Upper lobe of right lung (tissue), 1 donor: ENCODE measurements around the gene RAB41. TPM values are rescaled to one million over a fixed set of nuclear protein-coding genes. Genes with fewer than 3 reads are reported as not detected.

Source experiments
- ATAC-seq: fragments of 200-7000 bp; cut with Tn5 transposase; one replicate; pipeline ENCODE4 v1.9.1; 2020; ENCODE audit warnings: mild to moderate bottlenecking, moderate library complexity
- DNase-seq: peaks from one replicate; pipeline ENCODE4 v3.0.0-alpha.2; 2020
- H3K27ac ChIP-seq: fragments of 200-600 bp; one replicate; pipeline ENCODE4 v1.8.0; 2022
- H3K27me3 ChIP-seq: fragments of 200-600 bp; one replicate; pipeline ENCODE4 v1.8.0; 2022; ENCODE audit warnings: mild to moderate bottlenecking
- H3K36me3 ChIP-seq: fragments of 200-600 bp; one replicate; pipeline ENCODE4 v1.8.0; 2022
- H3K4me1 ChIP-seq: fragments of 200-600 bp; one replicate; pipeline ENCODE4 v1.8.0; 2022
- H3K4me3 ChIP-seq: fragments of 200-600 bp; one replicate; pipeline ENCODE4 v1.8.0; 2022; ENCODE audit warnings: mild to moderate bottlenecking
- H3K9me3 ChIP-seq: fragments of 200-600 bp; one replicate; pipeline ENCODE4 v1.8.0; 2022
- CTCF ChIP-seq: fragments of 200-600 bp; IDR thresholded peaks from one replicate; pipeline ENCODE4 v1.8.0; 2022; ENCODE audit warnings: antibody characterized with exemption
- intact Hi-C: fragments of 100-400 bp; cut with DNase I; formaldehyde crosslinking; loops from one replicate; pipeline ENCODE4 v1.11.0; 2022
- total RNA-seq: library from RNA; stranded (reverse); fragmentation: NEBNext Ultra II Directional; extraction: Animal tissue kit (Norgen Biotek cat#: 25700); gene quantifications from one replicate; pipeline ENCODE4 v1.2.1, GENCODE V29; 2021
- donor health status: DM: no; HTN: yes; CAD: no; lungs with severe emphysema.

Gene RAB41
- total RNA-seq, 1 donor from 2014 or later: not detected

- no peak for ATAC-seq
- Histone ChIP-seq H3K36me3 (no peaks in the 10 kb centered on the region), H3K27me3 (no peaks in the 10 kb centered on the region), H3K27ac (no peak overlapping the region), H3K4me1 (no peaks in the 10 kb centered on the region), H3K4me3 (no peak overlapping the region), H3K9me3 (no peaks in the 10 kb centered on the region)
- no peak for DNase-seq
- intact Hi-C loops: no loop called here
- TF ChIP-seq CTCF: no peak
Observed at GRCh38 chrX:70247252-70247651, 34.7 kb upstream of the RAB41 start.

DNA sequence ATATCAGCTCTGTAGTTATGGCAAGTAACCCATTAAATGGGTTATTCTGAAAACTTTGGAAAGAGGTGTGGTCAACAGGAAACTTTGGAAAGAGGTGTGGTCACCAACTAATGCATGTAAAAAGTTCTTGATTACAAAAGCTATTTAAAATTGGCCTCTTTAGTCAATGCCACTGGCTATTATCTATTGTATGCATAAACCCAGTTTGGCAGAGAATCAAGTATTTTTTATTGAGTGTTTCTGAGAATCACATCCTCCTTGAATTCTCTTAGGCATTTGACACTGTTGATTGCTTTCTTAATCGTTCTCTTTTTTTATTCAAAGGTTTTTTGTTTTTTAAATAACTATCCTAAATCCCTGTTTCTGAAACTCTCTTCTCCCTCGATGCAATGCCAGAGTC, 29.5 kb upstream of the RAB41 start:
- no peak for DNase-seq
- Histone ChIP-seq H3K4me3 (no peak overlapping the region), H3K27ac (no peak overlapping the region), H3K36me3 (no peaks in the 10 kb centered on the region), H3K4me1 (no peaks in the 10 kb centered on the region), H3K27me3 (no peaks in the 10 kb centered on the region), H3K9me3 (no peaks in the 10 kb centered on the region)
- no peak for ATAC-seq
- intact Hi-C loops: no loop called here
- TF ChIP-seq CTCF: no peak

- Histone ChIP-seq H3K9me3 (no peaks in the 10 kb centered on the region), H3K27ac (no peak overlapping the region), H3K36me3 (no peaks in the 10 kb centered on the region), H3K4me3 (no peak overlapping the region), H3K27me3 (no peaks in the 10 kb centered on the region), H3K4me1 (no peaks in the 10 kb centered on the region)
- ATAC-seq (no peak), DNase-seq (no peak)
- intact Hi-C loops: no loop called here
- TF ChIP-seq CTCF: no peak
Observed at GRCh38 chrX:70253377-70254062, 28.5 kb upstream of the RAB41 start.

DNA sequence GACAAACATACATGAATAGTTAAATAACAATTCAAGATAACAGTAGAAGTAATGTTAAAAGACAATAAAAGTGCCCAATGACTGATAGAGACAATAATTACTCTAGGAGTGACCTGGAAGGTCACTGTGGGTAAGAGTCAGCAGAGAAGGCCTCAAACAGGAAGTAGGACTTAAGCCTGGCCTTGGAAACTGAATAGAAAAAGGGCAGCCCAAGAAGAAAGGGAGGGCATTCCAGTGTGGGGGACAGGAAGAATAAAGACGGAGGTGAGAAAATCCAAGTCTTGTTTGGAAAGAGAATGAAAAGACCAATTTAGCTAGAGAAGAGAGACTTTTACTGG, 27.9 kb upstream of the RAB41 start:
- no peak for ATAC-seq
- Histone ChIP-seq H3K27me3 (no peaks in the 10 kb centered on the region), H3K27ac (no peak overlapping the region), H3K4me3 (no peak overlapping the region), H3K36me3 (no peaks in the 10 kb centered on the region), H3K4me1 (no peaks in the 10 kb centered on the region), H3K9me3 (no peaks in the 10 kb centered on the region)
- intact Hi-C loops: no loop called here
- TF ChIP-seq CTCF: no peak
- DNase-seq: no peak

DNA sequence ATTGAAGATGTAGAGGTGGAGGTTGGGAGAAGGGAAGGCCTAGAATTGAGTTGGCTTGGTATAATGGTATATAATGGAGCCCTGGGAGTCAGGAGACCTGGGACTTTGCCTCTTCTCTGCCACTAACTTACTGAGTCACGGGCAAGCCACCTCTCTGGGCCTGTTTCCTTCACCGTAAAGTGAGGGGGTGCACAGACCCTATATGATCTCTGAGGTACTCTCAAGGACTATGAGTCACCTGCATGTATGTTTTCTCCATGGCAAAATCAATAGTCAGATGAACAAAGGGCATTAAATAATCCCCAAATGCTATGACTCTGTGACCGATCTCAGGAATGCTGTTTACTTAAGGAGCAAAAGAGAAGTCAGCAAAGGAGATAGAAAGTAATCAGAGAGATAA, 27.1 kb upstream of the RAB41 start:
- DNase-seq (no peak), ATAC-seq (no peak)
- TF ChIP-seq CTCF: no peak
- H3K36me3 ChIP-seq: no peaks in the 10 kb centered on the region
- H3K27me3 ChIP-seq: no peaks in the 10 kb centered on the region
- H3K27ac ChIP-seq: no peak overlapping the region
- intact Hi-C loops: no loop called here
- H3K4me1 ChIP-seq: no peaks in the 10 kb centered on the region
- H3K4me3 ChIP-seq: no peak overlapping the region
- H3K9me3 ChIP-seq: no peaks in the 10 kb centered on the region

- H3K4me3 ChIP-seq: no peak overlapping the region
- no peaks in the 10 kb centered on the region for H3K27me3 ChIP-seq
- DNase-seq (no peak), ATAC-seq (no peak)
- intact Hi-C loops: no loop called here
- H3K4me1 ChIP-seq: no peaks in the 10 kb centered on the region
- TF ChIP-seq CTCF: no peak
- no peak overlapping the region for H3K27ac ChIP-seq
- no peaks in the 10 kb centered on the region for H3K9me3 ChIP-seq
- no peaks in the 10 kb centered on the region for H3K36me3 ChIP-seq
Observed at GRCh38 chrX:70255452-70255851, 26.5 kb upstream of the RAB41 start.
